Stimulated activated CD8-positive, alpha-beta memory T cell treated with anti-CD3 and anti-CD28 coated beads, Interleukin-2, amount 100 ng/mL, for 1 hour (primary cell): ENCODE results near the gene GFOD1.
A peak's percentile ranks its signal among the peaks of the same experiment; 100 is the strongest.
"Not testable (repeated sequence)": the region's sequence is repeated elsewhere in the genome, so short reads cannot be mapped to it uniquely, and the experiment has no call there.

Experiments used
- DNase-seq, 2 donors: peaks; one replicate each; pipeline ENCODE4 v3.0.0-alpha.2; 2020; ENCODE audit warnings: low read depth in 2 of 2

GFOD1 gene

DNA sequence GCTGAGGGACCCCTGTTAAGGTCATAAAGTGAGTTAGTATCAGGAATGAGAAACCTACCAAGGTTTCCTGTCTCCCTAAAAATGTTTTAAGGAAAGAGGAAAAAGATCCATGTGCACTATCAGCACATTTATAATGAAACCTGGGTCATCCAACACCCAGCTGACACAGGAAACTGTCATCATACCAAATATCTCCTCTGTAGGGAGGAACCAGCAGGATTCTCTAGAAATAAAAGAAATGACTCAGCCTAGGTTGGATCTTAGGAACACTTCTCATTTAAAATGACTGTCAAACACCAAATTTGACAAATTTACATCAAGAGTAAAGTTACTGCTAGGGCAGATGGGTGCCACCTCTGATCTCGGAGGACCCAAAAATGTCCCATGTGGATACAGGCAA lies 21.7 kb downstream of the GFOD1 start:
- no peak for DNase-seq

DNA sequence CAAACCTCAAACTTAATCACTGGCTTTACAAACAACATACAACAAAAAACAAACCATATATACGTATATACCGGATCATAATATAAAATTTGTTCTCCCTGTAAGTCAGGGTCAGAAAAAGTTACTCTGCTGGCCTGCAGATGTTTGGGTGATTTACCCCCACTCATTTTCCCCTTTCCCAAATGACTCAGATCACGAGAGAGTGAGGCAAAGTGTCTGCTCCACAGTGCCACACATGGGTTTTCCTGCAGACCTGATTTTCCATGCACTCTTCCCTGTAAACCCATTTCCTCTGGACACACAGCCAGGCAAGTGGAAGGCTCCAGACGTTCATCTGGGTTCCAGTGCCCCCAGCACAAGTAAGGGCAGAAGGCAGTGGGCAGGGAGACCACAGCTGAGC lies 23.5 kb downstream of the GFOD1 start:
- no peak for DNase-seq

DNA sequence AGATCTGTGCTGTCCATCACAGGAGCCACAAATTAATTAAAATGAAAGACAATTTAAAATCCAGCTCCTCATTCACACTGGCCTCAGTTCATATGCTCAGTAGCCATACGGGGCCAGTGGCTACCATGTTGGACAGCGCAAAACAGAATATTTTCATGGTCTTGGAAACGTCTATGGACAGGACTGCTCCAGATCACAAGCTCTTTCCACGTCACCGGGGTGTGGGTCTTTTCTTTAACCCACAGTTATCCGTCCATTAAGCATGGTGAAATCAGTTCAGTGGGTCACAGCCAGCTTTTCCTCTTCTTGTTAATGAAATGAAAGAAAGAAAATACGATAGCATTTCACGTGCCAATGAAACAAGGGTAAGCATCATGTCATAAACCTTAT lies 24.1 kb downstream of the GFOD1 start:
- no peak for DNase-seq

DNA sequence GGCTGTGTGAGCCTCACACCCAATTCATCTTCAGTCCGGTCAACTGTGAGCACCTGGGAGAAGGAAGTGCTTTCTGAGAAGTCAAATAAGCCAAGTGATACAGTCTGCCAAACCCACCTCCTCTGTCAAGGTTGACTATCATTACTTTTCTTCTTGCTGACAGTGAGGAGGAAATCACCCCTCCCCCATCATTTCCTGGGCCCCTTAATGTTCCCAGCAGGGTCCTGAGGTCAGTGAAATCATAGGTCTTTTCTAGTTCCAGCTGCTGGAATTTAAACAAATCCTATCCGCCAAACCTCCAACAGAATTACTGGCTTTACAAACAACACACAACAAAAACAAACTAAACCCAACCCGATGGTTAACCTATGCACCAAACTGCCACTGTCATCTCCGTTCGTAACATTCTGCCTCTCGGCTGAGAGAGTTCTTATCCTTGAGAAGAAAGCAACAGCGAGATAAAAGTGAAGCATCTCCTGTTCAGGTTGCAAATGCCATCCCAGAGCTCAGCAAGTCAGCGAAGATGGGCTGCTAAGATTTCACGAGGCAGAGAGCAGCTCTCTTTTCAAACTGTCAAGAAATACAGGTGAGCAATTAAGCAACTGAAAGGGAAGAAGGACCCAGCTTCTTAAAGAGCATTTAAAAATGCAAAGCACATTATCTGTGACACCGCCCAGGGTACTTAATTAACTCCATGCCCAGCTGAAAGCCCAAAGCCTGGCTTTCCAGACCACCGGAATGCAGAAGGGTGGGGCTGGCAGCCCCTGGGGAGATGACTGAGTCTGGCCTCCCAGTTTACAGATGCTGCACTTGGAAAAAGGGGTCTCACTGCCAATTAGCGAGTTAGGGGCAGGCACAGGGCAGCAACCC lies 24.7 kb downstream of the GFOD1 start:
- no peak for DNase-seq

DNA sequence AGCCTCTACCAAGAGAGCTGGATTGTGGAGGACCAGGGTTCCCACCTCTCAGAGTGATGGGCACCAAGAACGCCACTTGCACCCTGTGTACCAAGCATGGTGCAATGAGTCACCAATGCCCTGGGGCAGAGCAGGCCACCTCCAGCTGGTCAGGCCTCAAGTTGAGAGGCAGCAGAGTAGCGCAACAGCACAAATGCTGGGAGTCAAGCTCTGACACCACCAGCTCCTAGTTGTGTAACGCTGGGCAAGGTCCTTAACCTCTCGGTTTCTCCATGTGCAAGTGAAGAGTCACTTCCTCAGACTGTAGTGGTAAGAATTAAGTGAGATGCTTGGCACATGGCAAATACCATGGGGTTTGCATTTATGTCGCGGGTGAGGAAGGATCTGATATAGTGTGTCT lies 25.6 kb downstream of the GFOD1 start:
- DNase-seq, result no peak

DNA sequence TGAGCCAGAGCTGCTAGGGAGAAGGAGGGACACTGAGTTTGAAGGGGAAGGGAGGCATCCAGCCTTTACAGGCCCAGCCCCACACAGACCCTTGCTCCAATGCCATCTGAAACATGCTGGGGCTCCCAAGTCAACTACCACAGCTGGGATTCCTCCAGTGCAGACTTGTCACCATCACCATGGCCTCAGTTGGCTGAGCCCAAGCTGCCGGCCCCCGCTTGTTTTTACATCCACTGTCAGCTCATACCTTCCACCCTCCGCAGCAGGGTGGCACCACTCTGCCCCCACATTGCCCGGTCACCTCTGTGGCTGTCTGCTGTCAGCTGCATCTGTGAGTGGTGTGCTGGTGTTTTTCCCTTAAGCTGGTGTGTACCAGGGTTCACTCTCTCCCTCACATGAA lies 26.1 kb downstream of the GFOD1 start:
- no peak for DNase-seq

DNA sequence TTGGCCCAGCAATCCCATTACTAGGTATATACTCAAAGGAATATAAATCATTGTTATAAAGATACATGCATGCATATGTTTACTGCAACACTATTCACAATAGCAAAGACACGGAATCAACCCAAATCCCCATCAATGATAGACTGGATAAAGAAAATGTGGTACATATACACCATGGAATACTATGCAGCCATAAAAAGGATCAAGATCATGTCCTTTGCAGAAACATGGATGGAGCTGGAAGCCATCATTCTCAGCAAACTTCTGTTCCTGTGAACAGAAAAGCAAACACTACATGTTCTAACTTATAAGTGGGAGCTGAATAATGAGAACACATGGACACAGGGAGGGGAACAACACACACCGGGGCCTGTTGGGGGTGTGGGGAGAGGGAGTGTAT lies 27.1 kb downstream of the GFOD1 start:
- not testable (repeated sequence) for DNase-seq

DNA sequence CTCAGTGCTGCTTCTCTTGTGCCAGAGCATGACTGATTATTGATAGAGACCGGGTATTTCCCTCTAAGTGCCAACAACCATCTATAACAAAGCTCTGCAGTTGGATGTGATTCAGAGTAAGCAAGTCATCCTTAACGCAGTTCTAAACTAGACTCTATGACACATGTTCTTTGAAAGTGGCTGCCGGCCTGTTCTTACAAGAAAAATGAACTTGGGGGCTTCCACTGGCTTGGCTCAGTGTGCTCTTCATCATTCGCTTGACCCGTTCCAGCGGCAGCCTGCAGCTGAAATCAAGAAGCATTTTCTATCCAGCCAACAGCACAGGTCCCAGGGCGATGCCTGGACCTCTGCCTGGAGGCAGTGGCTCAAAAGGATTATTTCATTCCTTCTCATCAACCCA lies 29.8 kb downstream of the GFOD1 start:
- DNase-seq, result no peak

DNA sequence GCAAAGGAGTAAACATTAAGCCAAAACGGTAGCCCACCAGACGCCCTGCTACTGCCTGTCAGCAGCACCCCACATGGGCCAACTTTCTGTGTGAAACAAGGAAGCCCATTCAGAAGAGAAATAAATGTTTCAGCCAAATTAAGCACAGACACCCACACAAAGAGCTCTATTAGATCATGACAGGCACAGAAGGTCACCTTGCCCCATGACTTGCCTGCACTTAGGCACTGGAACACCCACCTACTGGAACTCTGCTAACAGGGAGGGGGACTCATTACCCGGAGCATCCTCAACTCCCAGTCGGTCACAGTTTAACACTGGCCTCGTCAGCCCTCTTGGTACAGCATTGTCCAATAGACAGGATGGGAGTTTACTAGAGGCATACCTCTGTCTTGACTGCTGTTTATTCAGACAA lies 31.8 kb downstream of the GFOD1 start:
- no peak for DNase-seq

DNA sequence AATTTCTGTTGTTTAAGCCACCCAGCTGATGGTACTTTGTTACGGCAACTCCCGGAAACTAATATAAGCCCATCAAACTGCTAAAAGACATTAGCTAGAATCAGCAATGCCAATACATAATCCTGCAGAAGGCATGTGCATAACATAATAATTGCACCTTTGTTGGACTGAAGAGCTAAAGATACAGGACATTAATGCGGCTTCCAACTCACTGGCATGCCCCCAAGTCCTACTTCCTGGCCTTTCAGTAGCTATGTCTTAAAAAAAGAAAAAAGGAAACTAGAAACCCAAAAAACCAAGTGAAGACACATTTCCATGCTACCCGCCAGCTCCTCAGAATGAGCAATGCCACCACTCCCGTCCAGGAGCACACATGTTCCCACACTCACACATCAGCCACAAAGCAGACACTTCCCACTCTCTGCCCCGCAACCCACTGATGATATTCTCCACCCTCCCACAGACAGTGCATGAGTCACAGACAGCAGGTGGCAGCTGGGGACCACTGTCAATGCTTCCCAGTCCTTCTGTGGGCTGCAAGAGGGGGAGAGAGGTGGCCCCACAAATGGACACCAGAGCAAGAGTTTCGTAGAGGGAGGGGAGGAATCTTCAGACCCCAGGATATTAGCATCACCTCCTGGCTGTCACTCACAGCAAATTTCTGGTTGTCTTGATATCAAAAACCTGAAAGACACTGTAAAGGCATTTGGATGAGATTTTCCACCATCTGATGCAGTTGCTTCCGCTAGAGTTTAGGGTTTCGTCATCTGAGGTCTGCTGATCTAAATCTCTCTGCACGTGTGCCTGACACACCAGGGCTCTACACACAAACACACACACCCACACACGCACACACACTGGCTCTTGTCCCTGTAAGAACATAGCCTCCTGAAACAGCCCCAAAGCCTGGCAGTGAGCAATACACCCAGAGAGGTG lies 32.8 kb downstream of the GFOD1 start:
- peak; percentile 53 to 54 for DNase-seq

DNA sequence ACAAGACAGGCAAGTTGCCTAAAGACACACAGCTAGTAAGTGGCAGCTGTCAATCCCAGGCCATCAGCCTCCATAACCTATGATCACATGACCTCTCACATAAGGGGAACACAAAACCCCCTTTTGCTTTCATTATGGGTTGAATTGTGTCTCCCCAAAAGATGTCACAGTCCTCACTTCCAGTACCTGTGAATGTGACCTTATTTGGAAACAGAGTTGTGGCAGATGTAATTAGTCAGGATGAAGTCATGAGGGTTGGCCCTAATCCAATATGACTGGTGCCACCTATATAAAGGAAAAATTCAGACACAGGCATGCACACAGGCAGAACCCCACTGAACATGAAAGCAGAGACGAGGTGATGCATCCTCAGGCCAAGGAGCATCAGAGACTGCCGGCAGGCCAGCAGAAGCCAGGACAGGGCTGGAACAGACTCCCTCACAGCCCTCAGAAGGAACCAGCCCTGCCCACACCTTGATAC lies 33.6 kb downstream of the GFOD1 start:
- DNase-seq, result no peak

DNA sequence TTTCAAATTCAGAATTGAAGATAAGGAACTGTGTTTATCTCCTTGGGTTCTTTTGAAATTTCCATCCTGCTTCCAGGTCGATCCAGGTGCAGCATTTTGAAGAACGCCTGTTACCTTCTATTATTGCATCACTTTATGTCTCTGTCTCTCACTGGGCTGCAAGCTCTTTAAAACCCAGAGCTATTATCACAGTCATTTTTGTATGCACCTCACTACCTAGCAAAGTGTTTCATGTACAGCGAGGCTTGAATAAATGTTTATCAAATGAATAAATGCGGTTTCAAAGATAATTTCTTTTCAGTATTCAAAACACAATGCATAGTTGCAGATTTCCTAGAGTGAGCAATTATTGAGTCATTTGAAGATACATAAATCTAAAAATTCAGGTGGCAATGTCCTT lies 34.2 kb downstream of the GFOD1 start:
- no peak for DNase-seq

DNA sequence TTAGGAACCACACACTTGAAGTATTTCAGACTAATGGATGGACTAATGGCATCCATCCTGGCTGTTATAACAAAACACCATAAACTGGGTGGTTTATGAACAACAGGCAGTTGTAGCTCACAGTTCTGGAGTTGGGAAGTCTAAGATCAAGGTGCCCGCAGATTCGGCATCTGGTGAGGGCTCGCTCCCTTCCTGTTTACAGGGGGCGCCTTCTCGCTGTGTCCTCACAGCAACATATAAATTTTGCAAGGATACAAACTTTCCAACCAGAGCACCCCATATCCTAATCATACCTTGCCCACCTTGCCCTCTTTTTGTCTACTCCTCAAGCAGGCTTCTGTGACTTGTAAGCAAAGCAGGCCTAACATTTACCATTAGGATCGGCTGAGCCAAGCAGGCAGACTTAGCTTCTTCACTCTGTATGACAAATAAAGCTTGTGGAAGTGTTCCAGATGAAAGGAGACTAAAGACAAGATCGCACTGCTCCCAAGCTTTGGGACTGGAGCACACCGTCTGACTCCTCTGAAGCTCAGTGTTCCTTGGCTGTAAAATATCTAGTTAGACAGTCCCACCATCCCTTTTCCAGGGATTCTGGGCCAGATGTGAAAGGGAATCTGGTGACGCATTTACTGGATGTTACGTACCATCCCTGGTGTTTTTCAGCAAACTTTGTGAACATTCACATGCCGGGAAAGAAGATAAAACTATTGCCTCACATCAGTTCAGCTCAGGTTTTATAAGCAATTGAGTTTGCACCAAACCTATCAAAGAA lies 34.9 kb downstream of the GFOD1 start:
- no peak for DNase-seq

DNA sequence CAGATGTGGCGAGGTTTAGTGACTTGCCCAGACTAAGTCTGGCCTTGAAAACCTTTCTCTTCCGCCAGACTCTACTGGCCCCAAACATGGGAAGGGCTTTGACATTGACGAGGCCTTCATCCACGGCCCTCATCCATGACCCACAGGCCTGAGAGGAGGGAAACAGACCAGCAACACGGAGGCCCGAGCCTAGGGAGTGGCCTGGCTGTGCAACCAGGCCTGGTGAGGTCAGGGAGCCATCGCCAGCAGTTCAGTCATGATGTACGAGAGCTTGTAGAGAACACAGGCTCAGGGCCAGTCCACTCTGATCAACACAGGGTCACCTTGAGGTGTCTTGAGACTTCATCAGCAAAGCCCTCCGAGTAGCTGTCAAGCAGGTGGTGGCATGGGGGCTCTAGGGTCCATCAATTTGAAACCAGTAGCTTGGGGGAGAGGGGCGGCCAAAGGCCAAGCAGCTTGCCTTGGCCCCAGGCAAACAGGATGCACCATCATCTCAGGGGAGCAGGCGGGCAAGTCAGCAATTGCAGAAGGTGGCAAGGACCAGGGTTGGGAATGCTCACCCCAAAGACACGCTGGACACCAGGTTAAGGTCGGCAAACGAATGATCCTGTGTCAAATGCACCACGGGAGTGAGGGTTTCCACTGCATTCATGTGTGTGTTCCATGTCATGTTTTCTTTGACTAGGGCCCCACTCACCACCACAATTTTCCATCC lies 36.1 kb downstream of the GFOD1 start:
- no peak for DNase-seq

DNA sequence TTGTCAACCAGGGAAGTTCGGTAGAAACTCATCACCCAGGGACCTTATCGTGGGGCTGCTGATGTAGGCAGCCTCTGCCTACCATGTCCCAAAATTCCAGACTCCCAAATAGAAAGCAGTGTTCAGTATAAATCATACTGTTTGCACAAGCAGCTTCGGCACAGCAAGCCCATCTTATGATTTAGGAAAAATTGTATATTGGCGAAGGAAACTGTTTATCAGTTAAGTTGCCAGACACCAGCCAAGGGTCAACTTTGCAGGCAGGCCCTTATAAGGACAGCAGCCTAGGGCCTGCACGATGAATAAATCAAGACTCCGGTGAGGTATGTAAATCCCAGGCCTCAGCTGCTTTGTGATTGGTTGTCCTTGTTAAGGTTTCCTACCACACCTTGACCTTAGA lies 36.8 kb downstream of the GFOD1 start:
- DNase-seq, result no peak

DNA sequence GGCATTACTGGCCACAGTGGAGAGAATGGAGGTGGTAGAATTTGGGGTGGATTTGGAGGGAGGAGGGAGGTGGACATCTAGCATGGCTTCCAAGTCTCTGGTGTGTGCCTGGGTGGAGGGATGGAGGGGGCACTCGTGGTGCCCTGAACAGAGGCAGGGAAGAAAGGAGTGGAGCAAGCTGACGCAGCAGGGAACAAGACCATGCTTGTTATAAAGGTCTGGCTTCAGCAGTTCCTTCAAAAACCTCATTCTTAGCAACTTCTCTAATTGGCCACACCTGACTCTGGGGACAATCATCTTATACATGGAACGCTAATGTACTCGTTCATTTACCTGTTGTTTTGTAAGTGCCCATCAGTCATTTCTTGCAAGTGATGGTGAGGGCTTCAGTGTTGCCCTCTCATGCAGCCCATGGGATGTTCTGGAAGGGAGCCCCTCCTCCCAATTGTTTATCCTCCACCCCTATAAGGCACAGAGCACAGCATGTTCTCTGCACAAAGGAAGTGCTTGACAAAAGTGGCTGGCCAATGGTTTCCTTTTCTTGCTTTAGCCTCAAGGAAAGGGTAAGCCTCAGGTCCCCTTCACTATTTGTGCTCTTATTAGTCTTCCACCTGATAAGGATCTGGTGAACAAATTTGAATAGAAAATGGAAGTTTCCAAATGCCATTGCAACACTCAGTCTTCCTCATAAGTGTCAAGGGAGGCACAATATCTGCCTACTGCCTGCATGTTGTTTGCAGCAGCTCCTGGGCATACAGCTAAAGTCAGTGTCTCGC lies 39.3 kb downstream of the GFOD1 start:
- DNase-seq, result no peak

DNA sequence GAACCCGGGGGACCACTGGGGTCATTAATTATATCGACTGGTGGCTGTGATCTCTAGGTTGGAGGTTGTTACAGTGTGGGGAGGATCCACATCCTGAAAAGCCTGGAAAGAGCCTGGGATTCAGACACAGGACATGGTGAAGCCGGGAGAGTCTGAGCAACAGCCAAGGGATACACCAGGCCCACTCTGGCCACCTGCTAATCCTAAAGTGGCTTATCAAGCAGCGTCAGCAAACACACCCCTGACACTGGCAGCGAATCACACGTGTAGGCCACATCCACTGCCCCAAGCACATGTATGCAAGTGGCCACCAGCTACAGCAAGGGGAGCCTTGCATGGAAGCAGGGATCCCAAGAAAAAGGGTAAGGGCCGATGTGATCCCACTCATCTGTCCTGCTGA lies 41.0 kb downstream of the GFOD1 start:
- DNase-seq, result no peak

DNA sequence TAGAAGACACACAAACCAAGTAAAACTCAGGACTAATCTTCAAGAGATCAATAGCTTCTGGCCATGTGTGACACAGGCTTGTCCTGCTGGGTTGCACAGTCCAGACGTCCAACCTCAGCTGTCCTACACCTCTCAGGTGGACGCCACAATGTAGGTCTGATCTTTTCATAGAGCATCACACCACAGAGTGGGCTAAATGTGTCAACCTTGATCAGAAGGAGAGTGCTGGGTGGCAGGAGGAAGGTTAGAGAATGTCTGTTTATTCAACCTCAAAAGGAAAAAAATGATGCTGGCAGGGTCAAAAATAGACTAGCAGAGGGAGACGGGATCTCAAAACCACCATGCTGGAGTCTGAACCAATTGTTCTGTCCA lies 41.7 kb downstream of the GFOD1 start:
- DNase-seq, result no peak

DNA sequence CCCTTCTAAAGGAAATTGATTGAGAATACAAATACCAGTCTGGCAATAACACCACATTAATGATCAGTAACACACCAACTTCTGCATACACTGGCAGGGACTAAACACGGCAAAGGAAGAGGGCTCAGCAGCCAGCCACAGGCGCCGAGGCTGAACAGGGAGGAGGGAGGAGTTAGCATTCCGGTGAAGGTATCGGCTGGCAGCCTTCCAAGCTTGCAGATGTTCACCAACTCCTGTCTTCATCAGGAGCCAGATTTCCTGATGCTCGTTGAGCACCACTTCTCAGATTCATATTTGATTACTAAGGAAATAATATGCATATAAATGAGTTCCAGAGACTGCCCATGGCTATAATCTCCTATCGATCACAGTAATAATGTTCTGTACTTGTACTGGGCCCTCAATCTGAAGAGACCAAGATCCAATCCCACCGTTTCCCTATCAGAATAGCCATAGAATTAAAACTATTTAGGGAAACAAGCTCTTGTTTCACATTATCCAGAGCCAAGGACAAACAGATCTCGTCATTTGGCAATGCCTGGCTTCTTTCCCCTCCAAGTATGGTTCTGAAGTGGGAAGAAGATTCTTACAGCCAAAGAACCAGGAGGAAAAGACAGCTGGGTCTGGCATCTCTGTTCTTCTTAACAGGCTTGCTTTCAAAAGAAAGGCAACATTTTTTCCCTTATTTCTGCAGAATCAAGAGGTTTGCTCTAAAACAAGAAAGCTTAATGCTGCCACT lies 42.2 kb downstream of the GFOD1 start:
- no peak for DNase-seq

DNA sequence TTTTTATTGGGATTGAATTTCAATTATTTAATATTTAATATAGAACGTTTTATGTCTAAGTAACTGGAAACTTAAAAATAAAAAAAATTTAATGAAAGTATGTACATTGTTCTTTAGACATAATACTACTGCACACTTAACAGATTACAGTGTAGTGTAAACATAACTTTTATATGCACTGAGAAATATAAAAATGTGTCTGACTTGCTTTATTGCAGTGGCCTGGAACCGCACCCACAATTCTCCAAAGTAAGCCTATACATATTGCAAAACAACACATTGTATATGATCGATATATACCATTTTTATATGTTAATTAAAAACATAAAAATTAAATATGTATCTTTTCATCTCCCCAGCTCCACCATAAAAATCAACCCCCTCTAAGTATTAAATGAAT lies 42.8 kb downstream of the GFOD1 start:
- no peak for DNase-seq
